ENCODE data around the gene CD300H.

CD300H gene

GRCh38 chr17:74567397-74567796 is at the start of gene CD300H:
TSS of gene CD300H (minus strand) at chr17:74567509.
- TF ChIP-seq ZFX (IDR thresholded peaks at IDR 0.05) (no peak), CTCF (conservative IDR thresholded peaks at IDR 0.05) (no peak)
- no peak within 1 kb of the TSS for H3K27ac ChIP-seq

GRCh38 chr17:74616696-74617095 is 49.4 kb upstream of the CD300H start:
- no peak overlapping the region for H3K27ac ChIP-seq
- TF ChIP-seq CTCF (conservative IDR thresholded peaks at IDR 0.05) = no peak

- no peak for TF ChIP-seq CTCF (conservative IDR thresholded peaks at IDR 0.05)
- TF ChIP-seq ZFX (IDR thresholded peaks at IDR 0.05) = no peak
- H3K27ac ChIP-seq = no peak overlapping the region
Observed at GRCh38 chr17:74612046-74612445, 44.7 kb upstream of the CD300H start.

- no peak overlapping the region for H3K27ac ChIP-seq
- TF ChIP-seq ZFX (IDR thresholded peaks at IDR 0.05) = no peak
Observed at GRCh38 chr17:74610108-74610507, 42.8 kb upstream of the CD300H start.

- TF ChIP-seq ZFX (IDR thresholded peaks at IDR 0.05) = no peak
- TF ChIP-seq CTCF (conservative IDR thresholded peaks at IDR 0.05) = no peak
- H3K27ac ChIP-seq = no peak overlapping the region
Observed at GRCh38 chr17:74608511-74608910, 41.2 kb upstream of the CD300H start.

- no peak overlapping the region for H3K27ac ChIP-seq
- TF ChIP-seq CTCF (conservative IDR thresholded peaks at IDR 0.05) (no peak), ZFX (IDR thresholded peaks at IDR 0.05) (no peak)
Observed at GRCh38 chr17:74607221-74607620, 39.9 kb upstream of the CD300H start.

- TF ChIP-seq ZFX (IDR thresholded peaks at IDR 0.05) = no peak
- no peak overlapping the region for H3K27ac ChIP-seq
Observed at GRCh38 chr17:74606050-74606449, 38.7 kb upstream of the CD300H start.

- no peak overlapping the region for H3K27ac ChIP-seq
- TF ChIP-seq CTCF (conservative IDR thresholded peaks at IDR 0.05) (no peak), ZFX (IDR thresholded peaks at IDR 0.05) (no peak)
Observed at GRCh38 chr17:74605361-74605760, 38.1 kb upstream of the CD300H start.

GRCh38 chr17:74604761-74605160 is 37.5 kb upstream of the CD300H start:
- H3K27ac ChIP-seq = no peak overlapping the region
- TF ChIP-seq ZFX (IDR thresholded peaks at IDR 0.05) (no peak), CTCF (conservative IDR thresholded peaks at IDR 0.05) (no peak)
